HepG2 (cell line): Measurements from ENCODE around the gene TNFSF10. TPM values are rescaled to one million over a fixed set of nuclear protein-coding genes. Genes with fewer than 3 reads are reported as not detected.

ENCODE experiments used
- BRCA1 ChIP-seq: sonication (generic); formaldehyde crosslinking; IDR thresholded peaks from 2 replicates; pipeline ENCODE4 v1.4.0; 2020; ENCODE audit warnings: missing genetic modification reagents
- DMAP1 ChIP-seq: IDR thresholded peaks from 2 replicates; pipeline ENCODE4 v1.6.1; 2016
- DR1 ChIP-seq: sonication (generic); formaldehyde crosslinking; IDR thresholded peaks from 2 replicates; pipeline ENCODE4 v1.8.0; 2021; ENCODE audit warnings: mild to moderate bottlenecking, missing genetic modification reagents, inconsistent platforms
- FOXC1 ChIP-seq: sonication (generic); formaldehyde crosslinking; IDR thresholded peaks from 2 replicates; pipeline ENCODE4 v1.8.0; 2022; ENCODE audit warnings: mild to moderate bottlenecking, missing genetic modification reagents, borderline replicate concordance
- GATAD2A ChIP-seq: IDR thresholded peaks from 2 replicates; pipeline ENCODE4 v1.6.1; 2016
- HMGXB3 ChIP-seq: sonication (generic); formaldehyde crosslinking; IDR thresholded peaks from 2 replicates; pipeline ENCODE4 v1.4.0; 2020; ENCODE audit warnings: missing genetic modification reagents, borderline replicate concordance
- IRF2 ChIP-seq: IDR thresholded peaks from 2 replicates; pipeline ENCODE4 v1.6.1; 2018; ENCODE audit warnings: missing genetic modification reagents, missing compliant biosample characterization
- NR3C1 ChIP-seq: sonication (generic); formaldehyde crosslinking; IDR thresholded peaks from 2 replicates; pipeline ENCODE4 v1.4.0; 2020; ENCODE audit warnings: missing genetic modification reagents
- PHF20 ChIP-seq: sonication (generic); formaldehyde crosslinking; IDR thresholded peaks from 2 replicates; pipeline ENCODE4 v1.5.0; 2020; ENCODE audit warnings: mild to moderate bottlenecking, missing genetic modification reagents
- PLRG1 ChIP-seq: fragments of 450-650 bp; conservative IDR thresholded peaks from 2 replicates; pipeline ENCODE4 v1.6.1; 2016
- RELA ChIP-seq: sonication (generic); formaldehyde crosslinking; IDR thresholded peaks from 2 replicates; pipeline ENCODE4 v1.4.0; 2020; ENCODE audit warnings: missing genetic modification reagents
- SIX4 ChIP-seq: sonication (generic); formaldehyde crosslinking; IDR thresholded peaks from 2 replicates; pipeline ENCODE4 v1.4.0; 2020; ENCODE audit warnings: missing genetic modification reagents
- SNAPC5 ChIP-seq: sonication (generic); formaldehyde crosslinking; IDR thresholded peaks from 2 replicates; pipeline ENCODE4 v1.8.1; 2023; ENCODE audit warnings: mild to moderate bottlenecking, missing genetic modification reagents, borderline replicate concordance
- TAF15 ChIP-seq: fragments of 200-400 bp; formaldehyde crosslinking; IDR thresholded peaks from one replicate; pipeline ENCODE4 v1.6.1; 2018; ENCODE audit warnings: mild to moderate bottlenecking, low read depth, low read length; ENCODE audit not compliant: poor library complexity, severe bottlenecking
- TRIM24 ChIP-seq: sonication (generic); formaldehyde crosslinking; IDR thresholded peaks from 2 replicates; pipeline ENCODE4 v1.8.0; 2022; ENCODE audit warnings: mild to moderate bottlenecking, missing genetic modification reagents
- ZBTB42 ChIP-seq: sonication (generic); formaldehyde crosslinking; IDR thresholded peaks from 2 replicates; pipeline ENCODE4 v1.5.0; 2020; ENCODE audit warnings: mild to moderate bottlenecking, missing genetic modification reagents
- ZFAT ChIP-seq: sonication (generic); formaldehyde crosslinking; conservative IDR thresholded peaks from 2 replicates; pipeline ENCODE4 v1.8.1; 2023; ENCODE audit warnings: missing genetic modification reagents, inconsistent platforms
- ZNF547 ChIP-seq: sonication (generic); formaldehyde crosslinking; IDR thresholded peaks from 2 replicates; pipeline ENCODE4 v1.5.1; 2020; ENCODE audit warnings: mild to moderate bottlenecking, missing genetic modification reagents
- ZNF550 ChIP-seq: sonication (generic); formaldehyde crosslinking; IDR thresholded peaks from 2 replicates; pipeline ENCODE4 v1.4.0; 2020; ENCODE audit warnings: mild to moderate bottlenecking, missing genetic modification reagents, borderline replicate concordance
- ZNF672 ChIP-seq: sonication (generic); formaldehyde crosslinking; IDR thresholded peaks from 2 replicates; pipeline ENCODE4 v1.8.1; 2022; ENCODE audit warnings: missing genetic modification reagents
- ZNF761 ChIP-seq: sonication (generic); formaldehyde crosslinking; conservative IDR thresholded peaks from 2 replicates; pipeline ENCODE4 v1.4.0; 2020; ENCODE audit warnings: mild to moderate bottlenecking, missing genetic modification reagents
- ZNF782 ChIP-seq: sonication (generic); formaldehyde crosslinking; IDR thresholded peaks from 2 replicates; pipeline ENCODE4 v1.4.0; 2020; ENCODE audit warnings: missing genetic modification reagents, mild to moderate bottlenecking, borderline replicate concordance
- ZNF850 ChIP-seq: sonication (generic); formaldehyde crosslinking; conservative IDR thresholded peaks from 2 replicates; pipeline ENCODE4 v1.9.0; 2021; ENCODE audit warnings: mild to moderate bottlenecking, missing genetic modification reagents
- ZUFSP ChIP-seq: sonication (generic); formaldehyde crosslinking; IDR thresholded peaks from 2 replicates; pipeline ENCODE4 v1.9.0; 2021; ENCODE audit warnings: missing genetic modification reagents, mild to moderate bottlenecking, borderline replicate concordance
- polyA plus RNA-seq, 8 experiments: library from polyadenylated mRNA; depleted of rRNA in 3 of 8; stranded (reverse) in 7 of 8; unstranded in 1 of 8; fragments of >200 nt; fragmentation: Illumina TruSeq in 4 of 8; extraction: Trizol in 4 of 8; gene quantifications; 2 replicates each; pipeline versions ENCODE4 v1.2.1 to v1.2.3, GENCODE V29; 2011 to 2016; ENCODE audit warnings: low read depth in 4 of 8, missing spikeins in 1 of 8, mixed read lengths in 1 of 8; ENCODE audit not compliant: insufficient read depth in 1 of 8
- total RNA-seq, 5 experiments: library from RNA; depleted of rRNA; stranded (reverse); fragments of >200 nt; fragmentation: Illumina TruSeq; extraction: Trizol; gene quantifications; 2 replicates each; pipeline ENCODE4 v1.2.3, GENCODE V29; 2016; ENCODE audit warnings: low read depth in 1 of 5

TNFSF10 gene
- total and polyA plus RNA-seq, 2 of the 13 experiments (the other 11 are each of a cell fraction or from before 2014, with no cell fraction given): 8.4 to 9.9 TPM

DNA sequence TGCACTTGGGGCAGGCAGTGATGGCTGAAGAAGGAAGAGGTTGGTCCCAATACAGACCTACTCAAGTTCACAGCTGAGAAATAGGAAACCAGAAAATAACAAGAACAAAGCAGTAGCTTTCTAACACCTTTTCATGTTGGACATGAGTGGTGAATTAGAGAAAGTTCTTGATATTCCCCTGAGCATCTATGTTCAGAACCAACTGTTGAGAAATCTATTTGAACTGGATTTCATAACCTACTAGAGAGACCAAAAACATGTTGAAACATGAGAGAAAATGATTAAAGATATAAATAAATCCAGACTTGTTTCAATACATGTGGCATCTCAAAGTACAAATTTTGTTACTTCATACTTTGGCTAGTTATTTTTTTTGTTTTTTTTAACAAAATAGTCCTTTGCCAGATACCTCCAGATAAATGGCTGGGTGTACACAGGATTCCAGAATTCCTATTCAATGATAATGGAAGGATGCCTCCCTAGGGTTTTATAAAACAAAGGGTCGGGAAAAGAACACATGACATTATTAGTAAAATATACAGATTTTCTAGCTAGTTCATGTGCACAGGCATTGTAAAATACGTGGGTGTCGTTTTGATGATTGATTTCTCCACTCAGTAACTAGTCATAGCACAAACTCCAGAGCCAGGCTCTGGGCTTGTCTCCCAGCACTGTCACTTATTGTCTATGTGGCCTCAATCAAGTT lies 34.4 kb upstream of the TNFSF10 start (continued):
- TF ChIP-seq SIX4 (CRISPR knock-in tag) (no peak), ZNF782 (CRISPR knock-in tag) (no peak), NR3C1 (CRISPR knock-in tag) (no peak), ZUFSP (CRISPR knock-in tag) (no peak), DMAP1 (CRISPR knock-in tag) (no peak), FOXC1 (CRISPR knock-in tag) (no peak), GATAD2A (CRISPR knock-in tag) (peak; percentile 48; the same call in 1 of the 2 replicates), ZNF850 (CRISPR knock-in tag) (no peak), ZFAT (no peak), TAF15 (no peak), ZNF547 (no peak), SNAPC5 (CRISPR knock-in tag) (no peak), HMGXB3 (CRISPR knock-in tag) (no peak), ZBTB42 (CRISPR knock-in tag) (no peak), ZNF672 (CRISPR knock-in tag) (no peak), IRF2 (CRISPR knock-in tag) (no peak), PLRG1 (no peak), PHF20 (no peak), TRIM24 (CRISPR knock-in tag) (no peak), ZNF550 (no peak), ZNF761 (CRISPR knock-in tag) (no peak), RELA (CRISPR knock-in tag) (no peak), BRCA1 (CRISPR knock-in tag) (no peak), DR1 (CRISPR knock-in tag) (no peak)
